ENCODE results near the gene SARS1. TPM values are rescaled to one million over a fixed set of nuclear protein-coding genes. Genes with fewer than 3 reads are reported as not detected.

SARS1 gene
- total RNA-seq, 1 donor from 2014 or later, result 118 TPM

GRCh38 chr1:109263234-109263596 is 49.5 kb downstream of the SARS1 start:
- no peak overlapping the region for H3K4me2 ChIP-seq
- H3K4me1 Mint-ChIP-seq, result peaks cover 29% of the 10 kb centered on the region
- peaks cover 18% of the 10 kb centered on the region for H3K4me1 ChIP-seq
- DNase-seq (ENCODE audit: low spot score), result no peak
- H3K79me2 ChIP-seq (ENCODE audit: low read depth), result no peaks in the 10 kb centered on the region
- H3F3A ChIP-seq (ENCODE audit: low read depth), result peaks cover 20% of the 10 kb centered on the region
- H3K9ac ChIP-seq, result no peak overlapping the region
- H4K20me1 ChIP-seq (ENCODE audit: low read depth), result peaks cover 2% of the 10 kb centered on the region
- TF ChIP-seq EZH2phosphoT487 (IDR thresholded peaks at IDR 0.05), result no peak
- no peak for TF ChIP-seq CTCF (IDR thresholded peaks at IDR 0.05)
- no peak for TF ChIP-seq EZH2 (IDR thresholded peaks at IDR 0.05)
- H3K36me3 Mint-ChIP-seq, result peaks cover 24% of the 10 kb centered on the region
- H3K36me3 ChIP-seq, result no peaks in the 10 kb centered on the region
- peaks cover 10% of the 10 kb centered on the region for H3K27me3 Mint-ChIP-seq (ENCODE audit: insufficient read depth, low read depth)
- no peak overlapping the region for H3K4me3 ChIP-seq
- no peaks in the 10 kb centered on the region for H3K9me3 Mint-ChIP-seq
- H3K27ac Mint-ChIP-seq, result no peak overlapping the region
- H3K4me3 Mint-ChIP-seq, result no peak overlapping the region
- H3K27me3 ChIP-seq, result no peaks in the 10 kb centered on the region
- no peak overlapping the region for H3K27ac ChIP-seq
- no peak overlapping the region for H2AFZ ChIP-seq (replicated peaks)
- H3K9me3 ChIP-seq (ENCODE audit: low read depth), result no peaks in the 10 kb centered on the region

GRCh38 chr1:109263597-109264378 is 50.1 kb downstream of the SARS1 start:
- Mint-ChIP-seq H3K27ac (peak overlapping the region; percentile 91), H3K4me1 (peaks cover 28% of the 10 kb centered on the region), H3K27me3 (ENCODE audit: insufficient read depth, low read depth) (peaks cover 13% of the 10 kb centered on the region), H3K9me3 (no peaks in the 10 kb centered on the region), H3K4me3 (peak overlapping the region; percentile 11), H3K36me3 (peaks cover 24% of the 10 kb centered on the region)
- no peak for TF ChIP-seq EZH2 (IDR thresholded peaks at IDR 0.05)
- no peak for TF ChIP-seq EZH2phosphoT487 (IDR thresholded peaks at IDR 0.05)
- TF ChIP-seq CTCF (IDR thresholded peaks at IDR 0.05), result peak; percentile 100
- peak; percentile 96 for DNase-seq (ENCODE audit: low spot score)
- Histone ChIP-seq H3K79me2 (ENCODE audit: low read depth) (no peaks in the 10 kb centered on the region), H2AFZ (replicated peaks) (no peak overlapping the region), H3K36me3 (no peaks in the 10 kb centered on the region), H3K9me3 (ENCODE audit: low read depth) (no peaks in the 10 kb centered on the region), H4K20me1 (ENCODE audit: low read depth) (peaks cover 2% of the 10 kb centered on the region), H3K4me2 (no peak overlapping the region), H3K9ac (no peak overlapping the region), H3F3A (ENCODE audit: low read depth) (peaks cover 18% of the 10 kb centered on the region), H3K27ac (no peak overlapping the region), H3K4me3 (no peak overlapping the region), H3K27me3 (no peaks in the 10 kb centered on the region), H3K4me1 (peaks cover 18% of the 10 kb centered on the region)

GRCh38 chr1:109264379-109264755 is 50.6 kb downstream of the SARS1 start:
- no peak overlapping the region for H3K9ac ChIP-seq

GRCh38 chr1:109265016-109265415 is 51.3 kb downstream of the SARS1 start:
- peaks cover 18% of the 10 kb centered on the region for H3K4me1 Mint-ChIP-seq
- H3K27ac ChIP-seq, result no peak overlapping the region
- H3K4me1 ChIP-seq, result peaks cover 7% of the 10 kb centered on the region
- H3K79me2 ChIP-seq (ENCODE audit: low read depth), result no peaks in the 10 kb centered on the region
- no peak overlapping the region for H3K4me2 ChIP-seq
- TF ChIP-seq EZH2phosphoT487 (IDR thresholded peaks at IDR 0.05) (no peak), CTCF (IDR thresholded peaks at IDR 0.05) (no peak), EZH2 (IDR thresholded peaks at IDR 0.05) (no peak)
- H3K4me3 Mint-ChIP-seq, result no peak overlapping the region
- no peak overlapping the region for H3K4me3 ChIP-seq
- no peaks in the 10 kb centered on the region for H3K9me3 ChIP-seq (ENCODE audit: low read depth)
- no peak overlapping the region for H2AFZ ChIP-seq (replicated peaks)
- peaks cover 7% of the 10 kb centered on the region for H3F3A ChIP-seq (ENCODE audit: low read depth)
- H3K36me3 Mint-ChIP-seq, result peaks cover 23% of the 10 kb centered on the region
- DNase-seq (ENCODE audit: low spot score), result no peak
- H3K27ac Mint-ChIP-seq, result no peak overlapping the region
- H3K36me3 ChIP-seq, result no peaks in the 10 kb centered on the region
- no peak overlapping the region for H3K9ac ChIP-seq
- peaks cover 15% of the 10 kb centered on the region for H3K27me3 Mint-ChIP-seq (ENCODE audit: insufficient read depth, low read depth)
- H3K27me3 ChIP-seq, result no peaks in the 10 kb centered on the region
- H4K20me1 ChIP-seq (ENCODE audit: low read depth), result peaks cover 2% of the 10 kb centered on the region
- H3K9me3 Mint-ChIP-seq, result no peaks in the 10 kb centered on the region

More at GRCh38 chr1:109264379-109264755, 50.6 kb downstream of the SARS1 start:
- Mint-ChIP-seq H3K4me1 (peaks cover 24% of the 10 kb centered on the region), H3K4me3 (no peak overlapping the region), H3K27me3 (ENCODE audit: insufficient read depth, low read depth) (peaks cover 14% of the 10 kb centered on the region), H3K36me3 (peaks cover 22% of the 10 kb centered on the region), H3K9me3 (no peaks in the 10 kb centered on the region), H3K27ac (no peak overlapping the region)
- Histone ChIP-seq H3K36me3 (no peaks in the 10 kb centered on the region), H3K4me3 (no peak overlapping the region), H3K9me3 (ENCODE audit: low read depth) (no peaks in the 10 kb centered on the region), H2AFZ (replicated peaks) (no peak overlapping the region), H3K79me2 (ENCODE audit: low read depth) (no peaks in the 10 kb centered on the region), H4K20me1 (ENCODE audit: low read depth) (peaks cover 2% of the 10 kb centered on the region), H3K27ac (no peak overlapping the region), H3K4me1 (peaks cover 12% of the 10 kb centered on the region), H3K27me3 (no peaks in the 10 kb centered on the region), H3K4me2 (no peak overlapping the region), H3F3A (ENCODE audit: low read depth) (peaks cover 12% of the 10 kb centered on the region)
- TF ChIP-seq EZH2phosphoT487 (IDR thresholded peaks at IDR 0.05), result no peak
- no peak for TF ChIP-seq EZH2 (IDR thresholded peaks at IDR 0.05)
- no peak for DNase-seq (ENCODE audit: low spot score)

Data from neural progenitor cell (in vitro differentiated cells).